ENCODE results near the gene DEFB129. TPM values are rescaled to one million over a fixed set of nuclear protein-coding genes. Genes with fewer than 3 reads are reported as not detected.

The DEFB129 gene
- total and polyA plus RNA-seq, 9 of the 15 experiments (the other 6 are each of a cell fraction or from before 2014, with no cell fraction given): not detected

GRCh38 chr20:258963-259362 lies 31.9 kb downstream of the DEFB129 start (continued):
- peak; percentile 23; the same call in 1 of the 2 replicates for TF ChIP-seq ZEB2 (IDR thresholded peaks at IDR 0.05)
- peak; percentile 99 for TF ChIP-seq C11orf30 (IDR thresholded peaks at IDR 0.05; ENCODE audit: low read depth)
- TF ChIP-seq L3MBTL2 (IDR thresholded peaks at IDR 0.05): peak; percentile 60
- TF ChIP-seq NFE2 (IDR thresholded peaks at IDR 0.05; ENCODE audit: low read depth): peak; percentile 67
- peak in 1 of 2 experiments; percentile 19 for TF ChIP-seq E2F6 (IDR thresholded peaks at IDR 0.05; ENCODE audit: borderline replicate concordance in 1 of 2, extremely low read depth in 1 of 2, insufficient read depth in 1 of 2, insufficient read length in 1 of 2, low read depth in 1 of 2, low read length in 1 of 2, poor library complexity in 1 of 2, severe bottlenecking in 1 of 2)
- TF ChIP-seq ZNF316 (IDR thresholded peaks at IDR 0.05): peak; percentile 99
- TF ChIP-seq IRF2 (CRISPR knock-in tag; IDR thresholded peaks at IDR 0.05): no peak
- TF ChIP-seq CCAR2 (IDR thresholded peaks at IDR 0.05; ENCODE audit: low read depth, low read length): no peak
- TF ChIP-seq MAFF (IDR thresholded peaks at IDR 0.05; ENCODE audit: low read length): peak; percentile 94
- TF ChIP-seq REST (IDR thresholded peaks at IDR 0.05; ENCODE audit: borderline replicate concordance): peak; percentile 36; the same call in 1 of the 2 replicates
- TF ChIP-seq REST (CRISPR knock-in tag; IDR thresholded peaks at IDR 0.05; ENCODE audit: low read depth): no peak

All from K562 (cell line).